ENCODE results near the gene PDIA5.

The PDIA5 gene

GRCh38 chr3:123042413-123042812 lies 24.4 kb upstream of the PDIA5 start:
- no peaks in the 10 kb centered on the region for H3K36me3 ChIP-seq (ENCODE audit: control insufficient read depth, insufficient read depth, low read length)
- no peaks in the 10 kb centered on the region for H3K27me3 ChIP-seq (ENCODE audit: control insufficient read depth, insufficient read depth, low read length)
- H3K4me3 ChIP-seq (ENCODE audit: low read depth, low read length): no peak overlapping the region
- H3K27ac ChIP-seq (ENCODE audit: low read depth, low read length): no peak overlapping the region
- peaks cover 5% of the 10 kb centered on the region; the same call in 1 of the 2 replicates for H3K4me1 ChIP-seq (ENCODE audit: control insufficient read depth, insufficient read depth, low read length)
- H3K9ac ChIP-seq (ENCODE audit: low read length): no peak overlapping the region
- H3K9me3 ChIP-seq (ENCODE audit: control insufficient read depth, insufficient read depth, low read depth, low read length): no peaks in the 10 kb centered on the region

GRCh38 chr3:123044981-123045763 lies 21.7 kb upstream of the PDIA5 start:
- H3K9me3 ChIP-seq (ENCODE audit: control insufficient read depth, insufficient read depth, low read depth, low read length): no peaks in the 10 kb centered on the region
- H3K9ac ChIP-seq (ENCODE audit: low read length): no peak overlapping the region
- H3K36me3 ChIP-seq (ENCODE audit: control insufficient read depth, insufficient read depth, low read length): no peaks in the 10 kb centered on the region
- H3K4me1 ChIP-seq (ENCODE audit: control insufficient read depth, insufficient read depth, low read length): peaks cover 5% of the 10 kb centered on the region; the same call in 1 of the 2 replicates
- H3K27ac ChIP-seq (ENCODE audit: low read depth, low read length): no peak overlapping the region
- H3K27me3 ChIP-seq (ENCODE audit: control insufficient read depth, insufficient read depth, low read length): no peaks in the 10 kb centered on the region
- H3K4me3 ChIP-seq (ENCODE audit: low read depth, low read length): no peak overlapping the region

- no peaks in the 10 kb centered on the region for H3K36me3 ChIP-seq (ENCODE audit: control insufficient read depth, insufficient read depth, low read length)
- H3K9me3 ChIP-seq (ENCODE audit: control insufficient read depth, insufficient read depth, low read depth, low read length): no peaks in the 10 kb centered on the region
- peaks cover 11% of the 10 kb centered on the region; the same call in 1 of the 2 replicates for H3K4me1 ChIP-seq (ENCODE audit: control insufficient read depth, insufficient read depth, low read length)
- no peak overlapping the region for H3K9ac ChIP-seq (ENCODE audit: low read length)
- H3K27ac ChIP-seq (ENCODE audit: low read depth, low read length): no peak overlapping the region
- H3K27me3 ChIP-seq (ENCODE audit: control insufficient read depth, insufficient read depth, low read length): no peaks in the 10 kb centered on the region
- no peak overlapping the region for H3K4me3 ChIP-seq (ENCODE audit: low read depth, low read length)
Measured at GRCh38 chr3:123046262-123047061, 20.4 kb upstream of the PDIA5 start.

- H3K4me3 ChIP-seq (ENCODE audit: low read depth, low read length): no peak overlapping the region
- peaks cover 11% of the 10 kb centered on the region; the same call in 1 of the 2 replicates for H3K4me1 ChIP-seq (ENCODE audit: control insufficient read depth, insufficient read depth, low read length)
- no peaks in the 10 kb centered on the region for H3K27me3 ChIP-seq (ENCODE audit: control insufficient read depth, insufficient read depth, low read length)
- no peak overlapping the region for H3K27ac ChIP-seq (ENCODE audit: low read depth, low read length)
- H3K36me3 ChIP-seq (ENCODE audit: control insufficient read depth, insufficient read depth, low read length): no peaks in the 10 kb centered on the region
- no peak overlapping the region for H3K9ac ChIP-seq (ENCODE audit: low read length)
- H3K9me3 ChIP-seq (ENCODE audit: control insufficient read depth, insufficient read depth, low read depth, low read length): no peaks in the 10 kb centered on the region
Measured at GRCh38 chr3:123047062-123047319, 19.8 kb upstream of the PDIA5 start.

GRCh38 chr3:123048480-123049237 lies 18.2 kb upstream of the PDIA5 start:
- H3K27me3 ChIP-seq (ENCODE audit: control insufficient read depth, insufficient read depth, low read length): no peaks in the 10 kb centered on the region
- H3K4me1 ChIP-seq (ENCODE audit: control insufficient read depth, insufficient read depth, low read length): peaks cover 11% of the 10 kb centered on the region; the same call in 1 of the 2 replicates
- no peak overlapping the region for H3K27ac ChIP-seq (ENCODE audit: low read depth, low read length)

GRCh38 chr3:123050666-123051065 lies 16.2 kb upstream of the PDIA5 start:
- H3K27ac ChIP-seq (ENCODE audit: low read depth, low read length): no peak overlapping the region
- H3K36me3 ChIP-seq (ENCODE audit: control insufficient read depth, insufficient read depth, low read length): no peaks in the 10 kb centered on the region
- no peaks in the 10 kb centered on the region for H3K27me3 ChIP-seq (ENCODE audit: control insufficient read depth, insufficient read depth, low read length)
- H3K9me3 ChIP-seq (ENCODE audit: control insufficient read depth, insufficient read depth, low read depth, low read length): no peaks in the 10 kb centered on the region
- H3K4me3 ChIP-seq (ENCODE audit: low read depth, low read length): no peak overlapping the region
- no peak overlapping the region for H3K9ac ChIP-seq (ENCODE audit: low read length)
- H3K4me1 ChIP-seq (ENCODE audit: control insufficient read depth, insufficient read depth, low read length): peaks cover 6% of the 10 kb centered on the region; the same call in 1 of the 2 replicates

More at GRCh38 chr3:123048480-123049237, 18.2 kb upstream of the PDIA5 start:
- H3K9ac ChIP-seq (ENCODE audit: low read length): no peak overlapping the region
- H3K9me3 ChIP-seq (ENCODE audit: control insufficient read depth, insufficient read depth, low read depth, low read length): no peaks in the 10 kb centered on the region
- no peak overlapping the region for H3K4me3 ChIP-seq (ENCODE audit: low read depth, low read length)
- H3K36me3 ChIP-seq (ENCODE audit: control insufficient read depth, insufficient read depth, low read length): no peaks in the 10 kb centered on the region

- Histone ChIP-seq H3K27me3 (ENCODE audit: control insufficient read depth, insufficient read depth, low read length) (no peaks in the 10 kb centered on the region), H3K27ac (ENCODE audit: low read depth, low read length) (no peak overlapping the region), H3K36me3 (ENCODE audit: control insufficient read depth, insufficient read depth, low read length) (no peaks in the 10 kb centered on the region), H3K9ac (ENCODE audit: low read length) (no peak overlapping the region), H3K4me1 (ENCODE audit: control insufficient read depth, insufficient read depth, low read length) (peaks cover 6% of the 10 kb centered on the region; the same call in 1 of the 2 replicates), H3K9me3 (ENCODE audit: control insufficient read depth, insufficient read depth, low read depth, low read length) (no peaks in the 10 kb centered on the region), H3K4me3 (ENCODE audit: low read depth, low read length) (no peak overlapping the region)
Measured at GRCh38 chr3:123053107-123053506, 13.7 kb upstream of the PDIA5 start.

GRCh38 chr3:123054109-123054778 lies 12.6 kb upstream of the PDIA5 start:
- Histone ChIP-seq H3K27ac (ENCODE audit: low read depth, low read length) (no peak overlapping the region), H3K4me1 (ENCODE audit: control insufficient read depth, insufficient read depth, low read length) (peaks cover 6% of the 10 kb centered on the region; the same call in 1 of the 2 replicates), H3K4me3 (ENCODE audit: low read depth, low read length) (no peak overlapping the region), H3K9ac (ENCODE audit: low read length) (no peak overlapping the region), H3K27me3 (ENCODE audit: control insufficient read depth, insufficient read depth, low read length) (no peaks in the 10 kb centered on the region), H3K36me3 (ENCODE audit: control insufficient read depth, insufficient read depth, low read length) (no peaks in the 10 kb centered on the region), H3K9me3 (ENCODE audit: control insufficient read depth, insufficient read depth, low read depth, low read length) (no peaks in the 10 kb centered on the region)

- H3K4me3 ChIP-seq (ENCODE audit: low read depth, low read length): no peak overlapping the region
- H3K4me1 ChIP-seq (ENCODE audit: control insufficient read depth, insufficient read depth, low read length): peaks cover 6% of the 10 kb centered on the region; the same call in 1 of the 2 replicates
- H3K9me3 ChIP-seq (ENCODE audit: control insufficient read depth, insufficient read depth, low read depth, low read length): no peaks in the 10 kb centered on the region
- H3K9ac ChIP-seq (ENCODE audit: low read length): no peak overlapping the region
- no peak overlapping the region for H3K27ac ChIP-seq (ENCODE audit: low read depth, low read length)
- H3K36me3 ChIP-seq (ENCODE audit: control insufficient read depth, insufficient read depth, low read length): no peaks in the 10 kb centered on the region
- no peaks in the 10 kb centered on the region for H3K27me3 ChIP-seq (ENCODE audit: control insufficient read depth, insufficient read depth, low read length)
Measured at GRCh38 chr3:123054931-123055330, 11.9 kb upstream of the PDIA5 start.

GRCh38 chr3:123055352-123055751 lies 11.5 kb upstream of the PDIA5 start:
- Histone ChIP-seq H3K36me3 (ENCODE audit: control insufficient read depth, insufficient read depth, low read length) (no peaks in the 10 kb centered on the region), H3K4me3 (ENCODE audit: low read depth, low read length) (no peak overlapping the region), H3K9me3 (ENCODE audit: control insufficient read depth, insufficient read depth, low read depth, low read length) (no peaks in the 10 kb centered on the region), H3K27ac (ENCODE audit: low read depth, low read length) (no peak overlapping the region), H3K4me1 (ENCODE audit: control insufficient read depth, insufficient read depth, low read length) (peaks cover 5% of the 10 kb centered on the region; the same call in 1 of the 2 replicates), H3K9ac (ENCODE audit: low read length) (no peak overlapping the region), H3K27me3 (ENCODE audit: control insufficient read depth, insufficient read depth, low read length) (no peaks in the 10 kb centered on the region)
